Cardiac septum (tissue), 1 donor: ENCODE results near the gene CHRNG. TPM values are rescaled to one million over a fixed set of nuclear protein-coding genes. Genes with fewer than 3 reads are reported as not detected.

ENCODE experiments used
- DNase-seq: peaks from one replicate; pipeline ENCODE4 v3.0.0-alpha.2; 2020; ENCODE audit warnings: low spot score
- intact Hi-C: fragments of 100-400 bp; cut with DNase I; formaldehyde crosslinking; loops from one replicate; pipeline ENCODE4 v1.14.0; 2022
- total RNA-seq: library from RNA; stranded (reverse); fragmentation: NEBNext Ultra II Directional; extraction: Animal tissue kit (Norgen Biotek cat#: 25700); gene quantifications from one replicate; pipeline ENCODE4 v1.2.1, GENCODE V29; 2021
- donor health status: DM: no; HTN: no; CAD: no.

The CHRNG gene
- total RNA-seq, 1 donor from 2014 or later = not detected

DNA sequence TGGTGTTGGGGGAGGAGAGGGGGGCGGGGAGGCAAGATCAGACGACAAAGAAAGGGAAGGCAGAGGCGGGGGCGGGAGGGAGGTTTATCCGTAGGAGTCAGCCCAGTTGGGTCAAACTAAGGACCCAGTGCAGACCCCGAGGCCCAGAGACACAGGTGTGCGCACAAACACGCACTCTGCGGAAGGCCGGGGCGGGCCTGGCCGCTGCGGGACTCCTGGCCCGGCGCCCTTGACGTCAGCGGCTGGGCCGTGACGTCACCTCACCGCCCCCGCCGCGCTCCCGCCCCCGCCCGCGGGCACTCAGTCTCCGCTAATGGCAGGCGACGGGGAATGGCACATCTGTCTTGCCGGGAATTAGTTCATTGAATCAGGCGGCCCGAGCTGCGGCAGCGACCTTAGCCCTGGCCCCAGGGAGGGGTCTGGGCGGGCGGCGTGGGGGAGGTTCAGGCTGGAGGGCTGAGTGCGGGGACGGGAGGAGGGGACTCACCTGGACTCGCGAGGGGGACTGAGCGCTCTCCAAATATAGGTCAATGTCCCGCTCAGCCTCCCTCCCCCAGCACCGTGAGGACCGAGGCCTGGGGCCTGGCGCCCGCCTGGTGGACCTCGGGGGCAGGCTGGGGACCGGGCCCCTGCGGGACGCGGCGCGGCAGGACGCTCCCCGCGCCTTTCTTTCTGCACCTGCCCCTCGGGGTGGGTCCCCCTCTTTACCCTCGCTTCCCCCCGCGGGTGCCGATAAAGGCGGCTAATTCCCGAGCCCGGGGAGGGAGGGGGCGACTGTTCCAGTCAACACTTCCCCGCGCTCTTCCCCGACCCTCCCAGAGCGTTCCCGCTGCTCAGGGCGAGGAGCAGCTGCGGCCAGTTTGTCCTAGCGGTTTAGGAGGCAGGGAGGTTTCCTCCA lies 36.3 kb upstream of the CHRNG start:
- DNase-seq = no peak
- intact Hi-C loops = no loop called here

GRCh38 chr2:232503809-232504323 lies 35.6 kb upstream of the CHRNG start:
- DNase-seq = no peak
- intact Hi-C loops = no loop called here

- DNase-seq = no peak
- intact Hi-C loops = no loop called here
Measured at GRCh38 chr2:232504438-232504837, 35.1 kb upstream of the CHRNG start.

DNA sequence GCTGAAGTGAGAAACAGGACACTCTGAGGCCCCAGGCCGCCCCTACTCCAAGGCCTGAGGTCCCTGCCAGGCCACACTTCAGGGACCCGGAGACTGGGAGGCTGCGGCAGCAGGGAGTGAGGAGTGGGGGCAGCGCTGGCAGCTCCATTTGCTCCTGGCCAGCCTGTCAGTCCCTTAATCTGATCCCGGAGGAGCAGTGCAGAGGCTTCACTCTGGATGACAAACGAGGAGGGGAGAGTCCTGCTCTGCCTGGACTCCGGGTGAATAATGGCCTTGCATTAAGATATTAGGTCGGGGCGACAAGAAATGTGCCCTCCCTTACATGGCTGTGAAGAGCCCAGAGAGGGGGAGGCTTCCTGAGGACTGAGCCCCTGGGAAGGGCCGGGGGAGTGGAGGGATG lies 33.6 kb upstream of the CHRNG start:
- DNase-seq = no peak
- intact Hi-C loops = no loop called here

DNA sequence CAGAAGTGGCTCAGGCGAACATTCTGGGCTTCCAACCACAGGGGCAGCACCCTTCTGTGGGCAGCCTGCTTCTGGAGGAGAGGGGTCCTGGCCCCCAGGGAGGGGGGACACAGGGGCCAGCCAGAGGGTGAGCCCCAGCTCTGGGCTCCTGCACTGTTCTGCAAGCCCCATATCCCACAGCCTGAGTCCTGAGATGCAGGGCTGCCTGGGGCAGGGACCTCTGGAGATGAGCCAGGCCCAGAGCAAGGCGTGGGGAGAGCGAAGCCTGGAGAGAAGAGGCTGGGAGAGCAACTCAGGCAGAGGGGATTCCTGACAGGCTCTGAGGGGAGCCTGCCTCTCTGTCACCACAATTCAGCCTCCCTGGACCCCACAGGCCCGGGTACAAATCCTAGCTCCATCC lies 32.8 kb upstream of the CHRNG start:
- intact Hi-C loops = no loop called here
- no peak for DNase-seq

GRCh38 chr2:232508251-232508650 lies 31.2 kb upstream of the CHRNG start:
- DNase-seq = no peak
- intact Hi-C loops = no loop called here

DNA sequence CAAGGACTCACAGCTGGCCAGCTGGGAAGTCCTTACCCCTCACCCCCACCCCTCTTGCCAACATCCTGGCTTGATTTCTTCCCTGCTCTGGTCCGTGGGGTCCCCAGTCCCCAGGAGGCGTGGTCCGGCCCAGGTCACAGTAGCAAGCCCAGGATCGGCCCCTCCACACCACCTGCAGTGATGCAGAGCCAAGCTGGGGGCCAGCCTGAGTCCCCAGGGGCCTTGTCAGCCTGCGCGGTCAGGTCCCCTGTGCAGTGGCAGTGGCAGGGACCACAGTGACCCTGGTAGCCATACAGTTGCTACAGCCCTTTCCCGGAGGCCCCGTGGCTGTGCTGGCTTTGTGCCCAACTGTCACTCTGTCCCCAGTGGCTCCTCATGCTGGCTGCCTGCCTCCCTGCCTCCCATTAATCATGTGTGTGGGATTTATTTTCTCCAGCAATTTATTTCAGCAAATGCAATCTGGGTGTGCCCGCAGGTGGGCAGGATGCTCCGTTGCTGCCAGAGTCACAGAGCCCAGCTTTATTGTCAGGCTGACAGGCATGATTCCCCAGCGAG lies 28.1 kb upstream of the CHRNG start:
- intact Hi-C loops = no loop called here
- DNase-seq = no peak

GRCh38 chr2:232512602-232513001 lies 26.9 kb upstream of the CHRNG start:
- intact Hi-C loops = no loop called here
- DNase-seq = no peak

DNA sequence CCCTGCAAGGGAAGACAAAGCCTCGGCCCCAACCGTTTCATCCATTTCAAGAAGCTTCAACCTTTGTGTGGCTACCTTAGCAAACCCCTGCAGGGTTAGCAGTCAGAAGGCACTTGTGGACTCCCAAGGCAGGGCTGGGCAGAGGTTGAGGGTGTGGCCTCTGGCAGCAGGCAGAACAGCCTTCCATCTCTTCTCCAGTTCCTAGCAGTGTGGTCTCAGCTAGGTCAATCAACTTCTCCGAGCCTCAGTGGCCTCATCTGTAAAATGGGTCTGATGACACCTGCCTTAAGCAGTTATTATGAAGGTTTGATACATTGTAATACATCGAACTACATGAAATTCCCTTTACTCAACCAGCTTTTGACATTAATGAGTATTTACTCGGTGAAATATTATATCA lies 26.1 kb upstream of the CHRNG start:
- intact Hi-C loops = no loop called here
- no peak for DNase-seq

DNA sequence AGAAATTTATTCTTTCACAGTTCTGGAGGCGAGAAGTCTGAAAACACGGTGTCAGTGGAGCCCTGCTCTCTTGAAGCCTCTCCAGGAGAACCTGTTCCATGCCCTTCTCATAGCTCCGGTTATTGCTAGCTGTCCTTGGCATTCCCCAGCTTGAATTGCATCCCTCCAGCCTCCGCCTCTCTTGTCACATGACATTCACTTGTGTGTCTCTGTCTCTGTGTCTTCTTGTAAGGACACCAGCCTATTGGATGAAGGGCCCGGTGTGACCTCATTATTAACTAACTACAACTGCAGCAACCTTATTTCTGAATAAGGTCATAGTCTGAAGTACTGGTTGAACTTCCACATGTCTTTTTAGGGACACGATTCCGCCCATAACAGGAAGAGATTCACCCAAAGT lies 23.9 kb upstream of the CHRNG start:
- DNase-seq = no peak
- intact Hi-C loops = no loop called here

GRCh38 chr2:232516551-232516950 lies 22.9 kb upstream of the CHRNG start:
- no peak for DNase-seq
- intact Hi-C loops = no loop called here

DNA sequence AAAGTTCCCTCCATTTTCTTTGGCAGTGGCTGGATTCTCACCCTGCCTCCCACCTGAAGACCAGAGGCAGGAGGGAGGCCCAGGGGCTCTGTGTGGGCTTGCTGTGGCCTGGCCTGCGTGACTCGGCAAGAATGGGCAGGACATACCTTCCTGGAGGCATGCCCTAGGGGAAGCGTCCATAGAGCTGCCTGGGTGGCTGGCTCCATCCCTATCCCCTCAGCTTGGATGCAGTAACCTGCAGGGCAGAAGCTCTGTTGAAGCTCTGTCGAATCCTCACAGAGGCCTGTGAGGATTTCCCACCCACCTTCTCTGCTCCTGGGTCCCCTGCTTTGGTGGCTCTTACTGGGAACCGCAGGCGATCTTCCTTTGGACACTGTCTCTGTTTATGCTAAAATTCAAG lies 20.6 kb upstream of the CHRNG start:
- DNase-seq = no peak
- intact Hi-C loops = no loop called here

DNA sequence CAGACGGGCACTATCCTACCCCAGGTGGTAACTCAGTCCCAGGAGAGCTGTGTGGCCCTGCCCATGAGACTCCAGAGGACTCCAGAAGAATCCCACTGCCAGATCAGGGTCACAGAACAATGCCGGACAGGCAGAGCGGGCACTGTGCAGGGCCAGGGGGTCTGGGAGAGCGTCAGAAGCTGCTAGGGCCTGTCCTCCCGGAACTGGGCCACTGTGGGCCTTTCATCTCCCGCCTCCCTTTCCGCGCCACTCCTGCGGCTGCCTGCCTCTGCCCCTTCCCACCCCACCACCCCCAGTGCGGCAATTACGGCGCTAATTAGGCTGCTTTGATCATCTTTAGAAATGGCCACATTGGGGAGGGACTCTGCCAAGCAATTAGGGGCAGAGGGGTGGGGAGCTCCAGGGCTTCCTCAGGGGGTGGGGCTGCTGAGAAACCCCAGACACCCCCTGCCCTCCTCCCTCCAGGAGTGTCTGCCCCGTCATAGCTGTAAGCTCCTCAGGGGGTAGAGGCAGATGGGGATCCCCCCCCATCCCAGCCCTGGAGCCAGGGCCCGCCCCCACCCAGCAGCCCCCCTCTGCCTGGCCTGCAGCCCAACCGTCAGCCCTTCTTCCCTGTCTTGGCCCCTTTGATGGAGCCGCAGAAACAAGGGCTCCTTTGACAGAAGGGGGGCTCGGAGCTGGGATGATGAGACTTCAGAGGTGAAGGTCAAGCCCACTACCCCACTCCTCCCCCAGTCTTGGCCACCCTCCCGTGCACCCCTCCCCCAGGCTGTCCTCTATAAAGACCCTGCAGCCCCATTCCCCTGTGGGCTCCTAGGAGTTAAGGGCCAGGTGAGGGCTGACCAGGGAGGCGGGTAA lies 19.7 kb upstream of the CHRNG start, which contains the start of gene PRSS56:
Gene PRSS56 (plus strand): TSS at position 808 of the 858 bp plus-strand sequence. CDS start 211 bp downstream, outside the sequence.
- intact Hi-C loops = loop anchor here (5.0 kb wide), 1 partner anchor 613 kb away; no protein-coding TSS in a partner anchor
- DNase-seq = no peak

GRCh38 chr2:232520489-232520888 lies 19.0 kb upstream of the CHRNG start:
- no peak for DNase-seq
- intact Hi-C loops = loop anchor here (5.0 kb wide), 1 partner anchor 613 kb away; no protein-coding TSS in a partner anchor

DNA sequence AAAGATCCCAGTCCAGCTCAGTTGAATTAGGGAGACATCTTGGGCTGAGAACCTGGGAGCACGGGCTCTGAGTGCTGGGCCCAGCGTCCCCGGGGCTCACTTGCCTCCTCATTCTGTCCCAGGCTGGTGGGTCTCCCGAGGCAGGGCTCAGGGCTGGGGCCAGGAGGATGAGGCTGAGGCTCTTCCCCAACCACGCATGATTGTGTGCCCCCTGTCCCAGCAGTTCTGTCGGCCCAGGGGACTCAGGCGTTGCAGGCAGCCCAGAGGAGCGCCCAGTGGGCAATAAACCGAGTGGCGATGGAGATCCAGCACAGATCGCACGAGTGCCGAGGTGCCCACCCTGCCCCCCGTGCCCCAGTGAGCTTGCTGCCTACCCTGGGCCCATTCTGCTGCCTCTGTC lies 18.4 kb upstream of the CHRNG start:
- intact Hi-C loops = loop anchor here (5.0 kb wide), 1 partner anchor 614 kb away; no protein-coding TSS in a partner anchor
- no peak for DNase-seq

DNA sequence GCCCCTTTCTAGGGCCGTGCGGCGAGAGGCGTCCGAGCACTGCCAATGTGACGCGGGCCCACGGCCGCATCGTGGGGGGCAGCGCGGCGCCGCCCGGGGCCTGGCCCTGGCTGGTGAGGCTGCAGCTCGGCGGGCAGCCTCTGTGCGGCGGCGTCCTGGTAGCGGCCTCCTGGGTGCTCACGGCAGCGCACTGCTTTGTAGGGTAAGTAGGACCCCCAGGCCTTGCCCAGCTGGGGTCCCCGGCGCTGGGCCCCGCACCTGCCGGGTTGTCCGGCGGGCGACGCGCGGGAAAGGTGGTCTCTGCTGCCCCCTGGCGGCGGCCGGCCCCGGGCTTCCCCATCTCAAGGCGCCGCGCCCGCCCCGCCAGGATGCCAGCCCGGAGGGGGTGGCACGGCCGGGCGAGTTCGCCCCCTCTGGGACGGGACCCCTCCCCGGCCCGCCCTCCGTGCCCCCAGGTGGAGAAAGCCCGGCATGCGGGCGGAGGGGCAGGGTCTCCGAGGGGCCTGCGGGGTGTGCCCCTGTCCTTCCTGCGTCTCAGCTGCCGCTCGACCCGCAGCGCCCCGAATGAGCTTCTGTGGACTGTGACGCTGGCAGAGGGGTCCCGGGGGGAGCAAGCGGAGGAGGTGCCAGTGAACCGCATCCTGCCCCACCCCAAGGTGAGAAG lies 17.4 kb upstream of the CHRNG start:
- DNase-seq = no peak
- intact Hi-C loops = loop anchor here (2.0 to 5.0 kb wide), 2 partner anchors 75 to 615 kb away; no protein-coding TSS in a partner anchor

DNA sequence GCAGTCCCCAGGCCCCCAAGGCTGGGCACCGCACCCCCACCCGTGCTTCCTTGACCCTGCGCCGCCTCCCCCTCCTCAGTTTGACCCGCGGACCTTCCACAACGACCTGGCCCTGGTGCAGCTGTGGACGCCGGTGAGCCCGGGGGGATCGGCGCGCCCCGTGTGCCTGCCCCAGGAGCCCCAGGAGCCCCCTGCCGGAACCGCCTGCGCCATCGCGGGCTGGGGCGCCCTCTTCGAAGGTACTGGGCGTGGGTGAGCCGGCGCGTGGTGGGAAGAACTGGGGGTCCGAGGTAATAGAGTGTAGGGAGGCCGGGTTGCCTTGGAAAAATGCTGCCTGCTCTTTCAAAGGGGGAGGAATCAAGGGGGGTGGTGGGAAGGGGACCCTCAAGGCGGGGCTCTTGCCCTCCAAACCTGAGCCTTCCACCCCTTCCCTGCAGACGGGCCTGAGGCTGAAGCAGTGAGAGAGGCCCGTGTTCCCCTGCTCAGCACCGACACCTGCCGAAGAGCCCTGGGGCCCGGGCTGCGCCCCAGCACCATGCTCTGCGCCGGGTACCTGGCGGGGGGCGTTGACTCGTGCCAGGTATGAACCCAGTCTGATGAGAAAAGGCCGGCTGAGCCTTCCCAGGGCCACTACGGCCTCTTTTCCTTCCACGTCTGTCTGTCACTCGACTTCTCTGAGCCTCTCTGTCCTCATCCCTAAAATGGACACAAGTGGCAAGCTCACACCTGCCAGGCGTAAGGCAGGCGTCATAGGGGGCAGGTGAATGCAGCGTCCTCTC lies 16.7 kb upstream of the CHRNG start:
- DNase-seq = no peak

GRCh38 chr2:232523402-232523681 lies 16.1 kb upstream of the CHRNG start:
- intact Hi-C loops = loop anchor here (2.0 to 5.0 kb wide), 2 partner anchors 77 to 616 kb away; no protein-coding TSS in a partner anchor
- DNase-seq = no peak

More for the DNA sequence above, 16.7 kb upstream of the CHRNG start:
- intact Hi-C loops = loop anchor here (2.0 to 5.0 kb wide), 2 partner anchors 76 to 616 kb away; no protein-coding TSS in a partner anchor
